HFFc6 (cell line): ENCODE results near the gene ZBTB39. TPM values are rescaled to one million over a fixed set of nuclear protein-coding genes. Genes with fewer than 3 reads are reported as not detected.

Experiments used
- DNase-seq: peaks from one replicate; pipeline ENCODE4 v3.0.0-alpha.2; 2018
- H3K27ac Mint-ChIP-seq: 2 replicates; pipeline ENCODE4 v1.8.0; 2020; ENCODE audit warnings: mild to moderate bottlenecking, mixed read lengths
- H3K27me3 Mint-ChIP-seq: 2 replicates; pipeline ENCODE4 v1.8.0; 2021; ENCODE audit warnings: mild to moderate bottlenecking, moderate library complexity, mixed read lengths; ENCODE audit not compliant: insufficient read depth
- H3K36me3 Mint-ChIP-seq: 2 replicates; pipeline ENCODE4 v1.8.0; 2021; ENCODE audit warnings: low read depth, mixed read lengths
- H3K4me1 Mint-ChIP-seq: 2 replicates; pipeline ENCODE4 v1.8.0; 2020; ENCODE audit warnings: low read depth, mixed read lengths
- H3K4me3 Mint-ChIP-seq: 2 replicates; pipeline ENCODE4 v1.8.0; 2020; ENCODE audit warnings: mild to moderate bottlenecking, moderate library complexity, mixed read lengths
- H3K9me3 Mint-ChIP-seq: 2 replicates; pipeline ENCODE4 v1.8.0; 2020; ENCODE audit warnings: mild to moderate bottlenecking, mixed read lengths
- total RNA-seq, 6 experiments: library from RNA; stranded (reverse); fragmentation: NEBNext Ultra II Directional; extraction: Animal tissue kit (Norgen Biotek cat#: 25700); gene quantifications; 2 replicates in 1 of 6; 3 replicates in 5 of 6; pipeline ENCODE4 v1.2.3, GENCODE V29; 2021
- TF ChIP-seq, protein P1 (sequence below): fragments of 200-600 bp; sonication (generic); IDR thresholded peaks from 2 replicates; pipeline ENCODE4 v1.5.0; 2021; ENCODE audit warnings: antibody characterized with exemption, mild to moderate bottlenecking

The ZBTB39 gene
- total RNA-seq, 6 experiments from 2014 or later = 3.6 to 4.6 (median 3.9) TPM

DNA sequence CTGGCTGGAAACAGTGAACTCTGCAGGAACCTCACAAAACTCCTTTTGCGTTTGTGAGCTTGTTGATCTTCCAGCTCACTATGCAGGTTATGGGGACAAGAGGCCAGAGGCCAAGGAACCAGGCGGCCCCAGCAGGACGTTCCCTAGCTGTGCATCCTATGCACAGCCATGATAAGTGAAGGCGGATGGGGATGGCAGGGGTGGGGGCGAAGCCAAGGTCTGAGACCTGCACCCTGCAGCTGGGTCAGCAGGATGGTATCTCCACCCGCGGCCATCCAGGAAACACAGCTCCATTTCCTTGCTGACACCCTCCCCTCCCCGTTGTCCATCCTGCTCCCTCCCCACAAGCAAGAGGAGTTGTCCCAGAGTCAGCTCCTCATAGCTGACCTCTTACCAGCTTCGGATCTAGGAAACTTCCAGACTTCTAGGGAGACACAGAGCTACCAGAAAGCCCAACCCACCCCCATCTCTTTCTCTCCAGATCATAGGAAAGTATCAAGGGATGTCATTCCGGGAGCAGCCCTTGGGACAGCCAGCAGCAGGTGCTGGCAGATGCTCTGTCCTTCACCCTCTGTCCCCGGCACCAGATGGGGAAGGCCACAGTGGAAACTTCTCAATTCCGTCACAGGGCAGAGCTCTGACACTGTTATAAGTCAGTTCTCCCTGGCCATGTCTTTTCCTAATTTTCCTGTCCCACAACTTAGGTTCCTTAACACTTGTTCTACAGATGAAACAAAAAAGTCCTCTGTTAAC, 9.4 kb downstream of the ZBTB39 start:
- H3K4me3 Mint-ChIP-seq = no peak overlapping the region
- TF ChIP-seq, protein P1, sequence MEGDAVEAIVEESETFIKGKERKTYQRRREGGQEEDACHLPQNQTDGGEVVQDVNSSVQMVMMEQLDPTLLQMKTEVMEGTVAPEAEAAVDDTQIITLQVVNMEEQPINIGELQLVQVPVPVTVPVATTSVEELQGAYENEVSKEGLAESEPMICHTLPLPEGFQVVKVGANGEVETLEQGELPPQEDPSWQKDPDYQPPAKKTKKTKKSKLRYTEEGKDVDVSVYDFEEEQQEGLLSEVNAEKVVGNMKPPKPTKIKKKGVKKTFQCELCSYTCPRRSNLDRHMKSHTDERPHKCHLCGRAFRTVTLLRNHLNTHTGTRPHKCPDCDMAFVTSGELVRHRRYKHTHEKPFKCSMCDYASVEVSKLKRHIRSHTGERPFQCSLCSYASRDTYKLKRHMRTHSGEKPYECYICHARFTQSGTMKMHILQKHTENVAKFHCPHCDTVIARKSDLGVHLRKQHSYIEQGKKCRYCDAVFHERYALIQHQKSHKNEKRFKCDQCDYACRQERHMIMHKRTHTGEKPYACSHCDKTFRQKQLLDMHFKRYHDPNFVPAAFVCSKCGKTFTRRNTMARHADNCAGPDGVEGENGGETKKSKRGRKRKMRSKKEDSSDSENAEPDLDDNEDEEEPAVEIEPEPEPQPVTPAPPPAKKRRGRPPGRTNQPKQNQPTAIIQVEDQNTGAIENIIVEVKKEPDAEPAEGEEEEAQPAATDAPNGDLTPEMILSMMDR = no peak
- H3K36me3 Mint-ChIP-seq = peaks cover 4% of the 10 kb centered on the region; the same call in 1 of the 2 replicates
- H3K27ac Mint-ChIP-seq = no peak overlapping the region
- DNase-seq = no peak
- H3K4me1 Mint-ChIP-seq = peaks cover 33% of the 10 kb centered on the region
- peaks cover 2% of the 10 kb centered on the region for H3K27me3 Mint-ChIP-seq
- H3K9me3 Mint-ChIP-seq = no peaks in the 10 kb centered on the region

DNA sequence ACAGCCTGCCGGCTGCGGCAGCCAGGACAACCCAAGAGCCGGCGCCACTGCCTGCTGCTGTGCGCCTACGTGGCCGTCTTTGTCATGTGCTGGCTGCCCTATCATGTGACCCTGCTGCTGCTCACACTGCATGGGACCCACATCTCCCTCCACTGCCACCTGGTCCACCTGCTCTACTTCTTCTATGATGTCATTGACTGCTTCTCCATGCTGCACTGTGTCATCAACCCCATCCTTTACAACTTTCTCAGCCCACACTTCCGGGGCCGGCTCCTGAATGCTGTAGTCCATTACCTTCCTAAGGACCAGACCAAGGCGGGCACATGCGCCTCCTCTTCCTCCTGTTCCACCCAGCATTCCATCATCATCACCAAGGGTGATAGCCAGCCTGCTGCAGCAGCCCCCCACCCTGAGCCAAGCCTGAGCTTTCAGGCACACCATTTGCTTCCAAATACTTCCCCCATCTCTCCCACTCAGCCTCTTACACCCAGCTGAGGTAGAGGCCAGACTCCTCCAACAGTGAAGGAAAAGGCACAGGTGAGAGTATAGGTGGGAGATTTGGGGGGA, 10.3 kb downstream of the ZBTB39 start:
- TF ChIP-seq, protein P1 = no peak
- Mint-ChIP-seq H3K27ac (no peak overlapping the region), H3K4me1 (peaks cover 29% of the 10 kb centered on the region), H3K9me3 (no peaks in the 10 kb centered on the region), H3K36me3 (peaks cover 4% of the 10 kb centered on the region; the same call in 1 of the 2 replicates), H3K27me3 (peaks cover 7% of the 10 kb centered on the region), H3K4me3 (no peak overlapping the region)
- no peak for DNase-seq

DNA sequence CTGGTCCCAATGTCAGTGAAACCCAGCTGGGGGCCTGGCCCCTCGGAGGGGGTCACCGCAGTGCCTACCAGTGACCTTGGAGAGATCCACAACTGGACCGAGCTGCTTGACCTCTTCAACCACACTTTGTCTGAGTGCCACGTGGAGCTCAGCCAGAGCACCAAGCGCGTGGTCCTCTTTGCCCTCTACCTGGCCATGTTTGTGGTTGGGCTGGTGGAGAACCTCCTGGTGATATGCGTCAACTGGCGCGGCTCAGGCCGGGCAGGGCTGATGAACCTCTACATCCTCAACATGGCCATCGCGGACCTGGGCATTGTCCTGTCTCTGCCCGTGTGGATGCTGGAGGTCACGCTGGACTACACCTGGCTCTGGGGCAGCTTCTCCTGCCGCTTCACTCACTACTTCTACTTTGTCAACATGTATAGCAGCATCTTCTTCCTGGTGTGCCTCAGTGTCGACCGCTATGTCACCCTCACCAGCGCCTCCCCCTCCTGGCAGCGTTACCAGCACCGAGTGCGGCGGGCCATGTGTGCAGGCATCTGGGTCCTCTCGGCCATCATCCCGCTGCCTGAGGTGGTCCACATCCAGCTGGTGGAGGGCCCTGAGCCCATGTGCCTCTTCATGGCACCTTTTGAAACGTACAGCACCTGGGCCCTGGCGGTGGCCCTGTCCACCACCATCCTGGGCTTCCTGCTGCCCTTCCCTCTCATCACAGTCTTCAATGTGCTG, 11.0 kb downstream of the ZBTB39 start:
- no peak overlapping the region for H3K4me3 Mint-ChIP-seq
- no peak for DNase-seq
- H3K4me1 Mint-ChIP-seq = peaks cover 24% of the 10 kb centered on the region
- no peak overlapping the region for H3K27ac Mint-ChIP-seq
- H3K9me3 Mint-ChIP-seq = no peaks in the 10 kb centered on the region
- TF ChIP-seq, protein P1 = no peak
- peaks cover 4% of the 10 kb centered on the region; the same call in 1 of the 2 replicates for H3K36me3 Mint-ChIP-seq
- peaks cover 7% of the 10 kb centered on the region for H3K27me3 Mint-ChIP-seq

DNA sequence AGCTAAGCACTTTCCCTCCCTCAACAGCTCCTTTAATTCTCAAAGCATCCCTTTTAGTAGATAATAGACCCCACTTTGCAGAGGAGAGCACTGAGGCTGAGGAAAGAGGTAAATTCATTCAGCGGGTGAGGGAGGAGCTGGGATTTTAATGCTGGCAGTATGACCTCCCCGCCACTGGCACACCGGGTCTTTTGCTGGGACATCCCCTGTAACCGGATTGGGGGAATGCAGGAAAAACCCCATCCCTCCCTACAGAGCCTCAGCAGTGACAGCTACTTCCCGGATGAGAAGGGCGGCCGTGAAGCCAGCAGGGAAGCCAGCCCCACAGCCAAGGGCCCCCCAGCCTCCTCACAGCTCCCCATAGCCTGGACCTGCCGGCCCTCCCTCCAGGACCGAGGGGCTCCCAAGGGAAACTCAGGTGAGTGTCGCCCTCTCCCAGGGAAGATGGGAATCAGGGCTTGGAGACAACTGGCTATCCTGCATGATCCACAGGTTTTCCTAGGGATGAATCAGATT, 12.1 kb downstream of the ZBTB39 start:
- TF ChIP-seq, protein P1 = no peak
- Mint-ChIP-seq H3K9me3 (no peaks in the 10 kb centered on the region), H3K27me3 (peaks cover 7% of the 10 kb centered on the region), H3K27ac (no peak overlapping the region), H3K4me1 (peaks cover 24% of the 10 kb centered on the region), H3K36me3 (peaks cover 4% of the 10 kb centered on the region; the same call in 1 of the 2 replicates), H3K4me3 (no peak overlapping the region)
- DNase-seq = no peak

DNA sequence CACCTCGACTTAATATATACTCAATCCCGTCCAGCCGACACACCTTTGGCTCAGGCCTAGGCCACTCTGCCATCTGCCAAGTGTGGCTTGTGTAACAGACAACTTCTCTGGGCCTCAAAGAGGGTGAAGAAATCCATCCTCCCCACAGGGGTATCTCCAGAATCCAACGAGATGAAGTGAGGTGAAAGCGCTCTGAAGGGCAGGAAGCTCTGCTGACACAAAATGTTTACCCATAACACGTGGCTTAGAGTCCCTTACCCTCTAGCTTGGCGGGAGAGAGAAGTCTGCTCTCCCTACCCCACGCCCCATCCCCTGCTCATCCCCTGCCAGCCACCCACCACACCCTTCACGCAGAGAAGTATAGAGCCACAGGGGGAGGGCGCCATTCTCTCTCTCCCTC, 13.0 kb downstream of the ZBTB39 start:
- Mint-ChIP-seq H3K4me1 (peaks cover 28% of the 10 kb centered on the region), H3K27ac (no peak overlapping the region), H3K27me3 (peaks cover 5% of the 10 kb centered on the region), H3K4me3 (no peak overlapping the region), H3K9me3 (no peaks in the 10 kb centered on the region), H3K36me3 (peaks cover 2% of the 10 kb centered on the region; the same call in 1 of the 2 replicates)
- no peak for DNase-seq
- TF ChIP-seq, protein P1 = no peak
